H1 (cell line): ENCODE results near the gene TMEM203. TPM values are rescaled to one million over a fixed set of nuclear protein-coding genes. Genes with fewer than 3 reads are reported as not detected.

ENCODE experiments used
- CTCF ChIA-PET: fragments of 300-600 bp; sonication (Branson Sonifier 250); formaldehyde crosslinking; loops from one replicate; lab custom pipeline; 2021; ENCODE audit not compliant: partially characterized antibody; lab: Charles Lee
- POLR2A ChIA-PET: fragments of 300-600 bp; sonication (Branson Sonifier 250); formaldehyde crosslinking; loops from one replicate; lab custom pipeline; 2021; ENCODE audit warnings: inconsistent platforms; ENCODE audit not compliant: partially characterized antibody; lab: Charles Lee
- DNase-seq, 2 experiments: peaks; one replicate each; pipeline versions ENCODE4 v3.0.0 to v3.0.0-alpha.2; 2010 to 2022; ENCODE audit warnings: low spot score in 2 of 2, low read depth in 1 of 2, mixed read lengths in 1 of 2
- FAIRE-seq: peaks from 2 replicates; lab custom pipeline; 2011; peaks lifted over from hg19 to GRCh38; lab: Jason Lieb, UNC
- H2AFZ ChIP-seq: 2 replicates; pipeline ENCODE4 v1.8.1; 2012; ENCODE audit warnings: low read length, inconsistent platforms
- H2AK5ac ChIP-seq: 2 replicates; pipeline ENCODE4 v1.6.1; 2013; ENCODE audit warnings: low read depth, low read length
- H2BK120ac ChIP-seq: replicated peaks from 2 replicates; pipeline ENCODE3; 2013; ENCODE audit warnings: low read depth, low read length, inconsistent platforms
- H2BK12ac ChIP-seq: 2 replicates; pipeline ENCODE4 v1.6.1; 2013; ENCODE audit warnings: low read depth, low read length
- H2BK15ac ChIP-seq: 2 replicates; pipeline ENCODE4 v1.6.1; 2013; ENCODE audit warnings: low read length
- H2BK20ac ChIP-seq: 2 replicates; pipeline ENCODE4 v1.6.1; 2013; ENCODE audit warnings: low read length
- H2BK5ac ChIP-seq: 2 replicates; pipeline ENCODE4 v1.6.1; 2013; ENCODE audit warnings: low read depth, low read length
- H3K14ac ChIP-seq: 2 replicates; pipeline ENCODE4 v1.6.1; 2013; ENCODE audit warnings: inconsistent platforms; ENCODE audit not compliant: insufficient read length
- H3K18ac ChIP-seq: 2 replicates; pipeline ENCODE4 v1.6.1; 2013; ENCODE audit warnings: low read length; ENCODE audit errors: extremely low read depth
- H3K23ac ChIP-seq: 2 replicates; pipeline ENCODE4 v1.6.1; 2013; ENCODE audit warnings: inconsistent platforms; ENCODE audit not compliant: insufficient read length
- H3K23me2 ChIP-seq: 2 replicates; pipeline ENCODE4 v1.6.1; 2013; ENCODE audit warnings: low read depth, low read length
- H3K27ac ChIP-seq: 2 replicates; pipeline ENCODE4 v1.6.1; 2011; ENCODE audit warnings: low read depth, low read length, inconsistent platforms
- H3K27me3 ChIP-seq, 4 experiments: replicated peaks in 1 of 4; 1 replicate in 1 of 4; 2 replicates in 3 of 4; pipeline versions ENCODE4 v1.6.1 to v1.8.1; 2011 to 2013; ENCODE audit warnings: low read length in 3 of 4, mild to moderate bottlenecking in 3 of 4, inconsistent platforms in 2 of 4, mixed read lengths in 2 of 4, moderate library complexity in 1 of 4; ENCODE audit not compliant: control insufficient read depth in 3 of 4, insufficient read depth in 3 of 4; ENCODE audit errors: extremely low read depth in 1 of 4
- H3K36me3 ChIP-seq, 4 experiments: 2 replicates each; pipeline versions ENCODE4 v1.6.1 to v1.8.1; 2011 to 2013; ENCODE audit warnings: mild to moderate bottlenecking in 4 of 4, low read length in 3 of 4, moderate library complexity in 2 of 4, control low read depth in 1 of 4, inconsistent platforms in 1 of 4; ENCODE audit not compliant: insufficient read depth in 4 of 4, control insufficient read depth in 2 of 4
- H3K4ac ChIP-seq: replicated peaks from 2 replicates; pipeline ENCODE3; 2013; ENCODE audit warnings: low read length, low read depth, mixed read lengths, inconsistent platforms; ENCODE audit not compliant: insufficient read length
- H3K4me1 ChIP-seq, 4 experiments: replicated peaks in 1 of 4; 1 replicate in 1 of 4; 2 replicates in 3 of 4; pipeline versions ENCODE4 v1.6.1 to v1.8.1; 2011 to 2013; ENCODE audit warnings: low read length in 3 of 4, inconsistent platforms in 2 of 4, mixed read lengths in 1 of 4; ENCODE audit not compliant: insufficient read depth in 4 of 4, control insufficient read depth in 3 of 4
- H3K4me2 ChIP-seq, 2 experiments: 2 replicates each; pipeline versions ENCODE4 v1.6.1 to v1.8.1; 2011 to 2013; ENCODE audit warnings: low read depth in 2 of 2, low read length in 2 of 2, control low read depth in 1 of 2, inconsistent platforms in 1 of 2, mild to moderate bottlenecking in 1 of 2; ENCODE audit not compliant: insufficient read depth in 1 of 2
- H3K4me3 ChIP-seq, 4 experiments: fragments of 200-600, 300-600 bp in 1 of 4; sonication (generic), shearing (Covaris generic), sonication (Bioruptor Twin) in 1 of 4; 2 replicates each; pipeline versions ENCODE4 v1.5.1 to v1.8.1; 2011 to 2016; ENCODE audit warnings: low read length in 4 of 4, low read depth in 3 of 4, control low read depth in 2 of 4, inconsistent platforms in 2 of 4, mild to moderate bottlenecking in 2 of 4, mixed read lengths in 1 of 4, moderate library complexity in 1 of 4; ENCODE audit not compliant: insufficient read depth in 2 of 4; ENCODE audit errors: extremely low read depth in 1 of 4
- H3K56ac ChIP-seq: replicated peaks from 2 replicates; pipeline ENCODE3; 2013; ENCODE audit warnings: low read depth, mild to moderate bottlenecking, mixed read lengths, low read length, inconsistent platforms; ENCODE audit not compliant: insufficient read length
- H3K79me1 ChIP-seq: 2 replicates; pipeline ENCODE4 v1.6.1; 2013; ENCODE audit warnings: low read depth, low read length, control low read depth
- H3K79me2 ChIP-seq, 2 experiments: 2 replicates each; pipeline versions ENCODE4 v1.6.1 to v1.8.1; 2012 to 2013; ENCODE audit warnings: low read length in 2 of 2, mild to moderate bottlenecking in 2 of 2, inconsistent platforms in 1 of 2; ENCODE audit not compliant: insufficient read depth in 2 of 2, control insufficient read depth in 1 of 2
- H3K9ac ChIP-seq, 4 experiments: replicated peaks in 1 of 4; 1 replicate in 1 of 4; 2 replicates in 3 of 4; pipeline versions ENCODE4 v1.6.1 to v1.8.1; 2011 to 2013; ENCODE audit warnings: low read depth in 3 of 4, low read length in 3 of 4, control low read depth in 2 of 4, mild to moderate bottlenecking in 2 of 4, moderate library complexity in 2 of 4, inconsistent platforms in 1 of 4; ENCODE audit errors: extremely low read depth in 1 of 4
- H3K9me3 ChIP-seq, 2 experiments: 2 replicates each; pipeline versions ENCODE4 v1.6.1 to v1.8.1; 2012 to 2013; ENCODE audit warnings: mild to moderate bottlenecking in 2 of 2, moderate library complexity in 2 of 2, control low read depth in 1 of 2, inconsistent platforms in 1 of 2, low read depth in 1 of 2, low read length in 1 of 2, mixed read lengths in 1 of 2; ENCODE audit not compliant: insufficient read depth in 2 of 2
- H4K20me1 ChIP-seq, 2 experiments: replicated peaks in 1 of 2; 2 replicates each; pipeline versions ENCODE3 to v1.8.1; 2011 to 2013; ENCODE audit warnings: inconsistent platforms in 2 of 2, low read length in 2 of 2, mild to moderate bottlenecking in 1 of 2; ENCODE audit not compliant: insufficient read depth in 2 of 2, control insufficient read depth in 1 of 2
- H4K5ac ChIP-seq: 2 replicates; pipeline ENCODE4 v1.6.1; 2013; ENCODE audit warnings: low read length, low read depth, mixed read lengths, inconsistent platforms; ENCODE audit not compliant: insufficient read length
- H4K8ac ChIP-seq: 2 replicates; pipeline ENCODE4 v1.8.0; 2013; ENCODE audit warnings: mild to moderate bottlenecking, moderate library complexity, low read length, inconsistent platforms; ENCODE audit not compliant: insufficient read depth; ENCODE audit errors: extremely low read depth
- H4K91ac ChIP-seq: replicated peaks from 2 replicates; pipeline ENCODE3; 2013; ENCODE audit warnings: low read length, mixed read lengths, inconsistent platforms; ENCODE audit not compliant: insufficient read length
- ASH2L ChIP-seq: fragments of 200-600, 300-600 bp; sonication (generic); IDR thresholded peaks from one replicate; pipeline ENCODE4 v1.7.1; 2017; ENCODE audit warnings: low read length
- BCL11A ChIP-seq, 2 experiments: IDR thresholded peaks; one replicate each; pipeline ENCODE4 v1.6.1; 2011; ENCODE audit warnings: low read depth in 2 of 2, low read length in 2 of 2, mild to moderate bottlenecking in 2 of 2
- CBX5 ChIP-seq: fragments of 300-800, 300-1000 bp; sonication (generic); IDR thresholded peaks from 2 replicates; pipeline ENCODE4 v1.7.1; 2016; ENCODE audit warnings: antibody characterized with exemption, low read length, low read depth
- EP300 ChIP-seq, 2 experiments: IDR thresholded peaks; 1 replicate in 1 of 2; 2 replicates in 1 of 2; pipeline ENCODE4 v1.6.1; 2011 to 2012; ENCODE audit warnings: low read depth in 2 of 2, low read length in 2 of 2, mild to moderate bottlenecking in 2 of 2, borderline replicate concordance in 1 of 2, inconsistent platforms in 1 of 2, moderate library complexity in 1 of 2
- MAFK ChIP-seq: IDR thresholded peaks from 2 replicates; pipeline ENCODE4 v1.6.1; 2012; ENCODE audit warnings: low read depth, mild to moderate bottlenecking, improper control_type of control experiment, low read length
- POU5F1 ChIP-seq: IDR thresholded peaks from 2 replicates; pipeline ENCODE4 v1.6.1; 2011; ENCODE audit warnings: low read depth, mild to moderate bottlenecking, low read length, moderate library complexity
- RBBP5 ChIP-seq: IDR thresholded peaks from 2 replicates; pipeline ENCODE4 v1.7.1; 2012; ENCODE audit warnings: low read depth, mild to moderate bottlenecking, inconsistent platforms, low read length, moderate library complexity, borderline replicate concordance
- SP2 ChIP-seq: IDR thresholded peaks from 2 replicates; pipeline ENCODE4 v1.6.1; 2012; ENCODE audit warnings: mild to moderate bottlenecking, low read length, inconsistent platforms
- TEAD4 ChIP-seq: IDR thresholded peaks from 2 replicates; pipeline ENCODE4 v1.6.1; 2012; ENCODE audit warnings: low read depth, low read length, inconsistent platforms, mixed read lengths
- ZNF274 ChIP-seq: IDR thresholded peaks from 2 replicates; pipeline ENCODE4 v1.7.0; 2012; ENCODE audit warnings: low read length, borderline replicate concordance; ENCODE audit errors: extremely low read depth
- WGBS, 2 experiments: shearing (Covaris generic) in 1 of 2; methylation state at CpG; one replicate each; pipeline versions ENCODE4 v1.1.6 to v1.1.7; 2013 to 2015; ENCODE audit warnings: low lambda C conversion rate in 2 of 2, mixed read lengths in 2 of 2, inconsistent platforms in 1 of 2, low coverage in 1 of 2, missing lambda C conversion rate in 1 of 2; ENCODE audit not compliant: insufficient replicate concordance in 2 of 2, insufficient coverage in 1 of 2, insufficient read length in 1 of 2; ENCODE audit errors: extremely low coverage in 1 of 2, missing lambda C conversion rate in 1 of 2; 5-methylcytosine and 5-hydroxymethylcytosine counted together
- polyA plus RNA-seq, 7 experiments: library from polyadenylated mRNA; depleted of rRNA in 3 of 7; stranded (reverse) in 5 of 7; unstranded in 2 of 7; fragments of >200 nt in 5 of 7; fragments of 200-250 nt in 2 of 7; gene quantifications; 1 replicate in 5 of 7; 2 replicates in 1 of 7; 4 replicates in 1 of 7; pipeline versions ENCODE4 v1.2.1 to v1.2.3, GENCODE V29; 2011 to 2013; ENCODE audit warnings: missing spikeins in 2 of 7, mixed read lengths in 2 of 7
- total RNA-seq: library from RNA; stranded (reverse); fragmentation: NEBNext Ultra II Directional; extraction: Animal tissue kit (Norgen Biotek cat#: 25700); gene quantifications from 2 replicates; pipeline ENCODE4 v1.2.1, GENCODE V29; 2021

TMEM203 gene
- total and polyA plus RNA-seq, 2 of the 8 experiments (the other 6 are each of a cell fraction or from before 2014, with no cell fraction given), result 44.1 to 57.1 TPM

DNA sequence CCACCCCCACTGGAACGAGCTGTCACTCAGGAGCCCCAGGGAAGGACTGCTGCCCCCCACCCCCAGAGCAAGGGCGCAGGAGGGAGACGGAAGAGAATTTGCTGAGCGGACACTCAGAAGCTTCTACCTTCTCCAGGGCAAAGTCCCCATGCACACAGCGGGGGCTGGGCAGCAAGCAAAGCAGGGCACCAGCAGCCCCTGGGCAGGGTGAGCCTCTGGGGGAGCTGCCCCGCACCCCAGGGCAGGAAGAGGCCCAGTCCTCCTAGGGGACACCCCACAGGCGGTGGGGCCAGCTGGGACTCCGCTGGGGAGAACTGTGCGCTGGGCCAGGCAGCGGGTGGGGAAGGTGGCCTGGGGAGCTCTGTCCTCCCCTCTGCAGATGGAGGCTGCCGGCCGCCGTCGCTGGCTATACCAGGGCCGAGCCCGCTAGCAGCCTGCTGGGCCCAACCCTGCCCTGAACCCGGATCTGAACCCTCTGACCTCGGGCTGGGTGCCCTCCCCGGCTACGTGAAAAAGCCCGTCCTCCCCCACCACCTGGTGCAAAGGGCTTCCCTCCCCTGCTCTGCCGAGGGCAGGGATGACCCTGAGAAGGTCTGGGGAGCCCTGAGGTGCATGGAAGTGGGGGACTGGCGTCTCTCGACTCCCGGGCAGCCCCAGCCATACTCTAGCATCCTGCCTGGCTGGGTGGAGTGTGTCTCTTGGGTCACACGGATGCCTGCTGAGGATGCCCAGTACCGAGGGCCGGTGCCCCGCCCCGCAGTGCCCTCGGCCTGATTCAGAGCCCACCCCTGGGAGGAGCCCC, 24.7 kb upstream of the TMEM203 start:
- Histone ChIP-seq H3K9ac (no peak overlapping the region), H3K27ac (no peak overlapping the region), H2AK5ac (no peak overlapping the region), H4K8ac (no peak overlapping the region), H3K9me3 (no peaks in the 10 kb centered on the region), H3K4me3 (no peak overlapping the region), H4K5ac (no peak overlapping the region), H4K20me1 (peaks cover 0 to 1% of the 10 kb centered on the region in 2 experiments), H3K36me3 (no peaks in the 10 kb centered on the region), H2BK20ac (no peak overlapping the region), H3K23ac (no peak overlapping the region), H3K23me2 (no peaks in the 10 kb centered on the region; the same call in 1 of the 2 replicates), H3K4ac (no peak overlapping the region), H3K56ac (no peak overlapping the region), H3K4me2 (no peak overlapping the region), H3K18ac (no peak overlapping the region)
- WGBS, 2 experiments, result 81% methylated on average over 18 of the region's 31 CpGs; no CpG with 5 or more reads in 1 of the 2 experiments
- no peak for FAIRE-seq
- no peak for DNase-seq
- POLR2A ChIA-PET, result interaction anchor here (0.7 to 69.9 kb wide), 5 partner anchors 16 to 43 kb away, joined by 3 to 1462 read pairs (median 6); partner anchors contain the start of genes NELFB, STPG3, TOR4A and TPRN
- TF ChIP-seq TEAD4 (no peak), BCL11A (IDR thresholded peaks at IDR 0.05; ENCODE audit: low read depth in 2 of 2, low read length in 2 of 2) (no peak), ZNF274 (no peak), SP2 (no peak), ASH2L (no peak), EP300 (IDR thresholded peaks at IDR 0.05; ENCODE audit: borderline replicate concordance in 1 of 2, low read depth in 2 of 2, low read length in 2 of 2) (no peak), RBBP5 (no peak), CBX5 (no peak), POU5F1 (no peak), MAFK (no peak)
- TF ChIP-seq, all 59 proteins: peak for 0
- Histone ChIP-seq H2BK120ac (no peak overlapping the region), H3K79me2 (no peaks in the 10 kb centered on the region), H2BK5ac (no peak overlapping the region), H3K27me3 (no peaks in the 10 kb centered on the region; a peak in 1 of 7 replicates), H3K79me1 (no peaks in the 10 kb centered on the region), H2BK12ac (no peak overlapping the region), H2AFZ (no peak overlapping the region), H3K4me1 (peaks cover 0 to 14% (median 3%) of the 10 kb centered on the region in 4 experiments; a peak in 4 of 7 replicates), H4K91ac (no peak overlapping the region), H2BK15ac (no peak overlapping the region), H3K14ac (no peak overlapping the region)
- CTCF ChIA-PET, result interaction anchor here (0.6 to 20.2 kb wide), 13 partner anchors 12 to 259 kb away, joined by 3 to 204 read pairs (median 4); partner anchors contain the start of genes ANAPC2, SSNA1 and TOR4A
